Endometrium (tissue), 2 donors: Measurements from ENCODE around the gene PPP2R5C.
"Not testable (repeated sequence)": the region's sequence is repeated elsewhere in the genome, so short reads cannot be mapped to it uniquely, and the experiment has no call there.

Experiments
- FAIRE-seq: peaks from 2 replicates; lab custom pipeline; 2012; peaks lifted over from hg19 to GRCh38; lab: Jason Lieb, UNC
- donor health status: control.
- donor health status: control.

The PPP2R5C gene

GRCh38 chr14:101761032-101761880 lies at the start of gene PPP2R5C:
PPP2R5C (plus strand) TSS chr14:101761709; CDS start chr14:101761894, 185 bp downstream.
- FAIRE-seq: no peak

- FAIRE-seq: not testable (repeated sequence)
Observed at GRCh38 chr14:101711857-101712233, 49.7 kb upstream of the PPP2R5C start.

- FAIRE-seq: not testable (repeated sequence)
Observed at GRCh38 chr14:101712341-101712740, 49.2 kb upstream of the PPP2R5C start.

- FAIRE-seq: not testable (repeated sequence)
Observed at GRCh38 chr14:101713091-101713490, 48.4 kb upstream of the PPP2R5C start.

GRCh38 chr14:101713621-101714349 lies 47.7 kb upstream of the PPP2R5C start:
- FAIRE-seq: no peak

- FAIRE-seq: no peak
Observed at GRCh38 chr14:101714394-101714793, 47.1 kb upstream of the PPP2R5C start.

GRCh38 chr14:101715210-101716076 lies 46.1 kb upstream of the PPP2R5C start:
- no peak for FAIRE-seq

- FAIRE-seq: no peak
Observed at GRCh38 chr14:101716077-101716950, 45.2 kb upstream of the PPP2R5C start.

- FAIRE-seq: no peak
Observed at GRCh38 chr14:101716956-101717662, 44.4 kb upstream of the PPP2R5C start.

GRCh38 chr14:101717663-101718490 lies 43.6 kb upstream of the PPP2R5C start:
- FAIRE-seq: no peak

GRCh38 chr14:101719045-101719645 lies 42.4 kb upstream of the PPP2R5C start:
- no peak for FAIRE-seq

GRCh38 chr14:101719708-101720107 lies 41.8 kb upstream of the PPP2R5C start:
- no peak for FAIRE-seq

GRCh38 chr14:101721111-101721510 lies 40.4 kb upstream of the PPP2R5C start:
- FAIRE-seq: no peak

GRCh38 chr14:101721951-101722661 lies 39.4 kb upstream of the PPP2R5C start:
- FAIRE-seq: no peak

GRCh38 chr14:101723061-101723595 lies 38.4 kb upstream of the PPP2R5C start:
- no peak for FAIRE-seq

GRCh38 chr14:101725652-101726051 lies 35.9 kb upstream of the PPP2R5C start:
- not testable (repeated sequence) for FAIRE-seq

- FAIRE-seq: no peak
Observed at GRCh38 chr14:101726295-101726953, 35.1 kb upstream of the PPP2R5C start.

- no peak for FAIRE-seq
Observed at GRCh38 chr14:101726954-101727302, 34.6 kb upstream of the PPP2R5C start.
